ENCODE measurements around the gene ZSWIM7.
"Not testable (repeated sequence)": the region's sequence is repeated elsewhere in the genome, so short reads cannot be mapped to it uniquely, and the experiment has no call there.

The ZSWIM7 gene

GRCh38 chr17:15954222-15954621, 45.3 kb downstream of the ZSWIM7 start:
- Mint-ChIP-seq H3K27ac (no peak overlapping the region), H3K9me3 (no peaks in the 10 kb centered on the region), H3K4me1 (peaks cover 25% of the 10 kb centered on the region), H3K4me3 (no peak overlapping the region), H3K36me3 (no peaks in the 10 kb centered on the region), H3K27me3 (peaks cover 29% of the 10 kb centered on the region)
- no peak for ATAC-seq

GRCh38 chr17:15952916-15953790, 46.4 kb downstream of the ZSWIM7 start:
- no peak overlapping the region for H3K27ac Mint-ChIP-seq
- ATAC-seq = no peak
- no peaks in the 10 kb centered on the region for H3K9me3 Mint-ChIP-seq
- peaks cover 18% of the 10 kb centered on the region for H3K27me3 Mint-ChIP-seq
- no peak overlapping the region for H3K4me3 Mint-ChIP-seq
- no peaks in the 10 kb centered on the region for H3K36me3 Mint-ChIP-seq
- H3K4me1 Mint-ChIP-seq = peaks cover 15% of the 10 kb centered on the region

GRCh38 chr17:15952048-15952532, 47.4 kb downstream of the ZSWIM7 start:
- no peak for ATAC-seq
- Mint-ChIP-seq H3K4me3 (no peak overlapping the region), H3K27ac (no peak overlapping the region), H3K4me1 (peaks cover 8% of the 10 kb centered on the region), H3K36me3 (no peaks in the 10 kb centered on the region), H3K9me3 (no peaks in the 10 kb centered on the region), H3K27me3 (peaks cover 9% of the 10 kb centered on the region)

GRCh38 chr17:15951368-15952047, 48.0 kb downstream of the ZSWIM7 start:
- H3K9me3 Mint-ChIP-seq = no peaks in the 10 kb centered on the region

GRCh38 chr17:15947976-15948752, 51.3 kb downstream of the ZSWIM7 start:
- no peak for ATAC-seq
- no peak overlapping the region for H3K4me3 Mint-ChIP-seq
- H3K4me1 Mint-ChIP-seq = peaks cover 10% of the 10 kb centered on the region
- no peak overlapping the region for H3K27ac Mint-ChIP-seq
- H3K9me3 Mint-ChIP-seq = no peaks in the 10 kb centered on the region
- no peaks in the 10 kb centered on the region for H3K36me3 Mint-ChIP-seq
- H3K27me3 Mint-ChIP-seq = peaks cover 28% of the 10 kb centered on the region

More at GRCh38 chr17:15951368-15952047, 48.0 kb downstream of the ZSWIM7 start:
- no peak overlapping the region for H3K4me3 Mint-ChIP-seq
- H3K36me3 Mint-ChIP-seq = no peaks in the 10 kb centered on the region
- no peak overlapping the region for H3K27ac Mint-ChIP-seq
- H3K4me1 Mint-ChIP-seq = peaks cover 4% of the 10 kb centered on the region
- ATAC-seq = peak; percentile 21
- H3K27me3 Mint-ChIP-seq = peaks cover 9% of the 10 kb centered on the region

- Mint-ChIP-seq H3K27ac (no peak overlapping the region), H3K36me3 (no peaks in the 10 kb centered on the region), H3K27me3 (peaks cover 37% of the 10 kb centered on the region), H3K4me1 (peaks cover 17% of the 10 kb centered on the region), H3K4me3 (no peak overlapping the region), H3K9me3 (no peaks in the 10 kb centered on the region)
- no peak for ATAC-seq
These were observed 52.2 kb downstream of the ZSWIM7 start for GRCh38 chr17:15947271-15947670.

- H3K36me3 Mint-ChIP-seq = no peaks in the 10 kb centered on the region
- no peak overlapping the region for H3K4me3 Mint-ChIP-seq
- H3K27ac Mint-ChIP-seq = no peak overlapping the region
- H3K4me1 Mint-ChIP-seq = peaks cover 17% of the 10 kb centered on the region
- ATAC-seq = no peak
- H3K9me3 Mint-ChIP-seq = no peaks in the 10 kb centered on the region
- peaks cover 39% of the 10 kb centered on the region for H3K27me3 Mint-ChIP-seq
These were observed 52.8 kb downstream of the ZSWIM7 start for GRCh38 chr17:15946611-15947120.

GRCh38 chr17:15945527-15946191, 53.8 kb downstream of the ZSWIM7 start:
- H3K27me3 Mint-ChIP-seq = peaks cover 39% of the 10 kb centered on the region
- ATAC-seq = peak; percentile 21
- peak overlapping the region; percentile 64 for H3K4me3 Mint-ChIP-seq
- no peaks in the 10 kb centered on the region for H3K36me3 Mint-ChIP-seq
- no peaks in the 10 kb centered on the region for H3K9me3 Mint-ChIP-seq
- H3K27ac Mint-ChIP-seq = no peak overlapping the region
- peaks cover 17% of the 10 kb centered on the region for H3K4me1 Mint-ChIP-seq

GRCh38 chr17:15944759-15945526, 54.6 kb downstream of the ZSWIM7 start, which contains the start of gene ADORA2B:
ADORA2B (plus strand) TSS chr17:15945130; CDS start chr17:15945249, 119 bp downstream.
- peaks cover 39% of the 10 kb centered on the region for H3K27me3 Mint-ChIP-seq
- H3K9me3 Mint-ChIP-seq = no peaks in the 10 kb centered on the region
- no peaks in the 10 kb centered on the region for H3K36me3 Mint-ChIP-seq
- peak within 1 kb of the TSS; percentile 76 for H3K4me3 Mint-ChIP-seq
- ATAC-seq = peak; percentile 66
- no peak within 1 kb of the TSS for H3K27ac Mint-ChIP-seq
- H3K4me1 Mint-ChIP-seq = peaks cover 17% of the 10 kb centered on the region

GRCh38 chr17:15943971-15944758, 55.3 kb downstream of the ZSWIM7 start:
- Mint-ChIP-seq H3K9me3 (no peaks in the 10 kb centered on the region), H3K4me3 (peak overlapping the region; percentile 76), H3K36me3 (no peaks in the 10 kb centered on the region), H3K27me3 (peaks cover 39% of the 10 kb centered on the region), H3K4me1 (peaks cover 17% of the 10 kb centered on the region), H3K27ac (no peak overlapping the region)
- no peak for ATAC-seq

- no peak for ATAC-seq
- no peak overlapping the region for H3K4me3 Mint-ChIP-seq
- H3K4me1 Mint-ChIP-seq = peaks cover 17% of the 10 kb centered on the region
- no peaks in the 10 kb centered on the region for H3K36me3 Mint-ChIP-seq
- H3K27me3 Mint-ChIP-seq = peaks cover 39% of the 10 kb centered on the region
- H3K27ac Mint-ChIP-seq = no peak overlapping the region
- no peaks in the 10 kb centered on the region for H3K9me3 Mint-ChIP-seq
These were observed 57.2 kb downstream of the ZSWIM7 start for GRCh38 chr17:15942207-15942833.

- H3K4me1 Mint-ChIP-seq = peaks cover 17% of the 10 kb centered on the region
- H3K27ac Mint-ChIP-seq = no peak overlapping the region
- H3K27me3 Mint-ChIP-seq = peaks cover 34% of the 10 kb centered on the region
- ATAC-seq = no peak
- no peaks in the 10 kb centered on the region for H3K9me3 Mint-ChIP-seq
- H3K36me3 Mint-ChIP-seq = no peaks in the 10 kb centered on the region
- no peak overlapping the region for H3K4me3 Mint-ChIP-seq
These were observed 57.7 kb downstream of the ZSWIM7 start for GRCh38 chr17:15941781-15942180.

GRCh38 chr17:15936481-15936880, 63.0 kb downstream of the ZSWIM7 start:
- not testable (repeated sequence) for H3K4me1 Mint-ChIP-seq, H3K4me3 Mint-ChIP-seq, H3K9me3 Mint-ChIP-seq, H3K36me3 Mint-ChIP-seq, H3K27ac Mint-ChIP-seq, ATAC-seq
- peaks cover 10% of the 10 kb centered on the region for H3K27me3 Mint-ChIP-seq

Measured in stimulated activated memory B cell treated with anti-CD40 and anti-IgM and Interleukin-4, amounts not matched to agents 10 μg/mL and 1 μg/mL and 100 μg/mL, for 72 hours (primary cell).